OCI-LY3 (cell line): Measurements from ENCODE around the gene AGAP1.

Experiments
- CTCF ChIP-seq: fragments of 200-600, 300-600 bp; sonication (generic); IDR thresholded peaks from 2 replicates; pipeline ENCODE4 v1.5.1; 2014; ENCODE audit warnings: antibody characterized with exemption, low read length, low read depth
- EZH2phosphoT487 ChIP-seq: fragments of 200-600 bp; shearing (Covaris generic); IDR thresholded peaks from 2 replicates; pipeline ENCODE4 v1.6.1; 2018; ENCODE audit warnings: antibody characterized with exemption, mixed run types, low read depth

GRCh38 chr2:235609746-235610145 lies 115.9 kb downstream of the AGAP1 start:
- TF ChIP-seq CTCF = no peak
- no peak for TF ChIP-seq EZH2phosphoT487
